ENCODE results near the gene MRTFA.
"Not testable (repeated sequence)": the region's sequence is repeated elsewhere in the genome, so short reads cannot be mapped to it uniquely, and the experiment has no call there.

The MRTFA gene

DNA sequence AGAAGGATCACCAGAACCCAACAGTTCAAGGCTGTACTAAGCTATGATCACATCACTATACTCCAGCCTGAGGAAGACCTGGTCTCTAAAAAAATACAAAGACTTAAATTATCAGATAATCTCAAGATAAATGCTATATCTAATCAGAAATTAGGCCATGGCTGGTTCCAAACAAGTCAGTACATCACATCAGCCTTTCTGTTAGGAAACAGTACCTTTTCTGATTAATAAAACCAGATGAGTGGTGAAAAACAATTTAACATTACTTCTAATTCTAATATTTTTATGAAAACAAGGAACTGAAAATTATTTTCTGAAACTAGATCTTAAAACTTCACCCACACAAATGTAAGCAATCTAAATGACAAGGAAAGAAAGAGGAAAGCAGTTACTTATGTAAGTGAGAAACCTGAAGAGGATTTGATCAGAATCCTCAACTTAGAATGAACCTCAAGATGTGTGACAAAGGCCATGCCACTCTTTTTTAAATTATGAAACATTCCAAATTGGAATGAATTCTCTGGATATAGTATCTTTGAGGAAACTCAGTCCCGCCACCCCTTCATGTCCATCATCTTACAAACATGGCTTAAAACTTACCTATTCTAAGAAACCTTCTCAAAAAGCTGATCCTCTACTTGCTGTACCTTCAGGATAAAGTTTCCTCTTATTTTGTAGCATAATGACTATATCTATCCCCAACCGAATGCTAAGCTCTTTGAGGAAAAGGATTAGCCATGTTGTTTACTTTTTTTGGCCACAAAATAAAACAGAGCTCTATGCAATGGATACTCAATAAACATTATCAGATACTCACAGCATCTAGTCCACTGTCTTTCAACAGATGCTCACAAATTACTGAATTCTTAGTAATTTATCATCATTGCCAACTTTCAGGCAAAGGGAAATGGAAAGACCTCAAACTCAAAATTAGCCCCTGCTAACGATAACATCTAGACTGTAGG is 132.0 kb downstream of the MRTFA start:
- no peaks in the 10 kb centered on the region for H3K36me3 ChIP-seq (ENCODE audit: control insufficient read depth, insufficient read depth, low read length)
- no peak overlapping the region for H3K4me3 ChIP-seq (ENCODE audit: insufficient read depth, low read depth, low read length, poor library complexity, severe bottlenecking)
- no peak for DNase-seq
- H3K9me3 ChIP-seq (ENCODE audit: control insufficient read depth, low read length): no peaks in the 10 kb centered on the region
- no peaks in the 10 kb centered on the region for H3K4me1 ChIP-seq (ENCODE audit: control insufficient read depth, insufficient read depth, low read length, poor library complexity, severe bottlenecking)
- H3K27ac ChIP-seq (ENCODE audit: insufficient read depth, low read length, poor library complexity, severe bottlenecking): no peak overlapping the region
- H3K27me3 ChIP-seq (replicated peaks; ENCODE audit: control insufficient read depth, insufficient read depth, low read length, poor library complexity, severe bottlenecking): no peaks in the 10 kb centered on the region

- H3K4me3 ChIP-seq (ENCODE audit: insufficient read depth, low read depth, low read length, poor library complexity, severe bottlenecking): no peak overlapping the region
- H3K9me3 ChIP-seq (ENCODE audit: control insufficient read depth, low read length): no peaks in the 10 kb centered on the region
- no peaks in the 10 kb centered on the region for H3K27me3 ChIP-seq (replicated peaks; ENCODE audit: control insufficient read depth, insufficient read depth, low read length, poor library complexity, severe bottlenecking)
- H3K4me1 ChIP-seq (ENCODE audit: control insufficient read depth, insufficient read depth, low read length, poor library complexity, severe bottlenecking): no peaks in the 10 kb centered on the region
- H3K36me3 ChIP-seq (ENCODE audit: control insufficient read depth, insufficient read depth, low read length): no peaks in the 10 kb centered on the region
- DNase-seq: no peak
- H3K27ac ChIP-seq (ENCODE audit: insufficient read depth, low read length, poor library complexity, severe bottlenecking): no peak overlapping the region
These were observed 133.6 kb downstream of the MRTFA start for GRCh38 chr22:40502919-40503318.

DNA sequence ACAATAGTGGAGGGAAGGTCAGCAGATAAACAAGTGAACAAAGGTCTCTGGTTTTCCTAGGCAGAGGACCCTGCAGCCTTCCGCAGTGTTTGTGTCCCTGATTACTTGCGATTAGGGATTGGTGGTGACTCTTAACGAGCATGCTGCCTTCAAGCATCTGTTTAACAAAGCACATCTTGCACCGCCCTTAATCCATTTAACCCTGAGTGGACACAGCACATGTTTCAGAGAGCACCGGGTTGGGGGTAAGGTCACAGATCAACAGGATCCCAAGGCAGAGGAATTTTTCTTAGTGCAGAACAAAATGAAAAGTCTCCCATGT is 136.1 kb downstream of the MRTFA start:
- H3K4me1 ChIP-seq (ENCODE audit: control insufficient read depth, insufficient read depth, low read length, poor library complexity, severe bottlenecking); H3K9me3 ChIP-seq (ENCODE audit: control insufficient read depth, low read length); H3K36me3 ChIP-seq (ENCODE audit: control insufficient read depth, insufficient read depth, low read length); H3K27me3 ChIP-seq (replicated peaks; ENCODE audit: control insufficient read depth, insufficient read depth, low read length, poor library complexity, severe bottlenecking); H3K27ac ChIP-seq (ENCODE audit: insufficient read depth, low read length, poor library complexity, severe bottlenecking); H3K4me3 ChIP-seq (ENCODE audit: insufficient read depth, low read depth, low read length, poor library complexity, severe bottlenecking); DNase-seq: not testable (repeated sequence)

GRCh38 chr22:40499209-40499623 is 137.3 kb downstream of the MRTFA start:
- H3K27me3 ChIP-seq (replicated peaks; ENCODE audit: control insufficient read depth, insufficient read depth, low read length, poor library complexity, severe bottlenecking): no peaks in the 10 kb centered on the region
- no peaks in the 10 kb centered on the region for H3K9me3 ChIP-seq (ENCODE audit: control insufficient read depth, low read length)
- H3K27ac ChIP-seq (ENCODE audit: insufficient read depth, low read length, poor library complexity, severe bottlenecking): no peak overlapping the region
- DNase-seq: no peak
- H3K36me3 ChIP-seq (ENCODE audit: control insufficient read depth, insufficient read depth, low read length): no peaks in the 10 kb centered on the region
- H3K4me1 ChIP-seq (ENCODE audit: control insufficient read depth, insufficient read depth, low read length, poor library complexity, severe bottlenecking): no peaks in the 10 kb centered on the region
- no peak overlapping the region for H3K4me3 ChIP-seq (ENCODE audit: insufficient read depth, low read depth, low read length, poor library complexity, severe bottlenecking)

DNA sequence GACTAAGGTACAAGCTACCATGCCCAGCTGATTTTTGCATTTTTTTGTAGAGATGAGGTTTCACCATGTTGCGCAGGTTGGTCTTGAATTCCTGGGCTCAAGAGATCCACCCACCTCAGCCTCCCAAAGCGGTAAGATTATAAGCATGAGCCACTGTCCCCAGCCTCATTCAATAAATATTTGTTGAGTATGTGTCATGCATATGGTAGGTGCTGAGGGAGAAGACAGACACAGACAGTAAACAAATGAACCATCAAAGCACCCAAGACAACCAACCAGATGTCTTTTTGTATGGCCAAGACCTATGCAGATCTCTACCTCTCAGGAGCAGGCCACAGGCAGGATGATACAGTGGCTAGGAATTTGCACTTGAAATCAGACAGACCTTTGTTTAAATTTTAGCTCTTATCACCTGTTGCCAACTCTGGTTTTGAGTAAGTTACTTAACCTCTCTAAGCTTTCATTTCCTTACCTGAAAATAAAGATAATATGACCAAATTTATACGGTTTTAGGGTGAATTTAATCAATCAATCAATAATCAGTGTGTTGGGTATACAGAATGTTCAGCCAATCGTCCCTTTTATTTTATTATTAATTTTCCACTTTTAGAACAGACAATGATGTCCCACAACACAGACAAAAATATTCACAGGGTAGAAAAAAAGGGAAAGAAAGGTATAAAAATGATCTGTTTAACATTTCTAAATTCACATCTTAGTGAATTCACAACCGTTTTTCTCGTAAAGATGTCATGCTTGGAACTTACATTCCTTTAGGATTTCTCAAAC is 137.9 kb downstream of the MRTFA start:
- Histone ChIP-seq H3K9me3 (ENCODE audit: control insufficient read depth, low read length) (no peaks in the 10 kb centered on the region), H3K4me3 (ENCODE audit: insufficient read depth, low read depth, low read length, poor library complexity, severe bottlenecking) (no peak overlapping the region), H3K4me1 (ENCODE audit: control insufficient read depth, insufficient read depth, low read length, poor library complexity, severe bottlenecking) (no peaks in the 10 kb centered on the region), H3K36me3 (ENCODE audit: control insufficient read depth, insufficient read depth, low read length) (no peaks in the 10 kb centered on the region), H3K27me3 (replicated peaks; ENCODE audit: control insufficient read depth, insufficient read depth, low read length, poor library complexity, severe bottlenecking) (no peaks in the 10 kb centered on the region), H3K27ac (ENCODE audit: insufficient read depth, low read length, poor library complexity, severe bottlenecking) (no peak overlapping the region)
- DNase-seq: no peak

- DNase-seq: no peak
- Histone ChIP-seq H3K9me3 (ENCODE audit: control insufficient read depth, low read length) (no peaks in the 10 kb centered on the region), H3K4me1 (ENCODE audit: control insufficient read depth, insufficient read depth, low read length, poor library complexity, severe bottlenecking) (peaks cover 6% of the 10 kb centered on the region), H3K27me3 (replicated peaks; ENCODE audit: control insufficient read depth, insufficient read depth, low read length, poor library complexity, severe bottlenecking) (no peaks in the 10 kb centered on the region), H3K4me3 (ENCODE audit: insufficient read depth, low read depth, low read length, poor library complexity, severe bottlenecking) (no peak overlapping the region), H3K27ac (ENCODE audit: insufficient read depth, low read length, poor library complexity, severe bottlenecking) (no peak overlapping the region), H3K36me3 (ENCODE audit: control insufficient read depth, insufficient read depth, low read length) (no peaks in the 10 kb centered on the region)
These were observed 143.1 kb downstream of the MRTFA start for GRCh38 chr22:40493441-40493840.

GRCh38 chr22:40491990-40492631 is 144.4 kb downstream of the MRTFA start:
- Histone ChIP-seq H3K4me3 (ENCODE audit: insufficient read depth, low read depth, low read length, poor library complexity, severe bottlenecking) (no peak overlapping the region), H3K36me3 (ENCODE audit: control insufficient read depth, insufficient read depth, low read length) (no peaks in the 10 kb centered on the region), H3K4me1 (ENCODE audit: control insufficient read depth, insufficient read depth, low read length, poor library complexity, severe bottlenecking) (peaks cover 8% of the 10 kb centered on the region), H3K9me3 (ENCODE audit: control insufficient read depth, low read length) (no peaks in the 10 kb centered on the region), H3K27ac (ENCODE audit: insufficient read depth, low read length, poor library complexity, severe bottlenecking) (no peak overlapping the region), H3K27me3 (replicated peaks; ENCODE audit: control insufficient read depth, insufficient read depth, low read length, poor library complexity, severe bottlenecking) (no peaks in the 10 kb centered on the region)
- no peak for DNase-seq

- Histone ChIP-seq H3K27me3 (replicated peaks; ENCODE audit: control insufficient read depth, insufficient read depth, low read length, poor library complexity, severe bottlenecking) (no peaks in the 10 kb centered on the region), H3K4me1 (ENCODE audit: control insufficient read depth, insufficient read depth, low read length, poor library complexity, severe bottlenecking) (peaks cover 8% of the 10 kb centered on the region)
- no peak for DNase-seq
These were observed 148.8 kb downstream of the MRTFA start for GRCh38 chr22:40487663-40488249.

DNA sequence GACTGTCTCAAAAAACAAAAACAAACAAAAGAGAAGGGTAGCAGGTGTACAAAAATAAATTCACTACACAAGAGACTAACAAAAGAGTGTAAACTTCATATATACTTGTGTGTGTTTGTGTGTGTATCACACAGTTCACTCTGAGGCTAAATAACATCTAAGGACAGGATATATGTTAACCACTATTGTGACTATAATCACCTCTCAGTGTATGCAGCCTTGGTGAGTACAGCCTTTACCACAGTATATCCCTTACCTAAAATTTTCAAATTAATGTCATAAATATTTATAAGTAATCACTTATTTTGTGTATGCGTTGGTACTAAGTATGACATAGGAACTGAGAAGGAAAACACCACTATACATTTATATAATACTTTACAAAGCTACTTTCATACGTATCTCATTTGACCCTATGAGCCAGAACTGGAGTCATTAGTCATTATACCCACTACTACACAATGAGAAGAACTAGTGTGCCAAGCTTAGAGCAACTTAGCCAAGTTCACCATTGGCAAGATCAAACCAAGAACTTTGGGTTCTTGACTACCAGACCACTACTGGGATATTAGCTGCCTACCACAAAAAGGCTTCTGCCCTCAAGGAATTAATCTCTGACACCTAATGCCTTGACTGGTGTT is 149.4 kb downstream of the MRTFA start:
- Histone ChIP-seq H3K9me3 (ENCODE audit: control insufficient read depth, low read length) (no peaks in the 10 kb centered on the region), H3K27ac (ENCODE audit: insufficient read depth, low read length, poor library complexity, severe bottlenecking) (no peak overlapping the region), H3K27me3 (replicated peaks; ENCODE audit: control insufficient read depth, insufficient read depth, low read length, poor library complexity, severe bottlenecking) (no peaks in the 10 kb centered on the region), H3K4me3 (ENCODE audit: insufficient read depth, low read depth, low read length, poor library complexity, severe bottlenecking) (no peak overlapping the region), H3K4me1 (ENCODE audit: control insufficient read depth, insufficient read depth, low read length, poor library complexity, severe bottlenecking) (peaks cover 7% of the 10 kb centered on the region), H3K36me3 (ENCODE audit: control insufficient read depth, insufficient read depth, low read length) (peaks cover 7% of the 10 kb centered on the region)
- no peak for DNase-seq

More at GRCh38 chr22:40487663-40488249, 148.8 kb downstream of the MRTFA start:
- H3K27ac ChIP-seq (ENCODE audit: insufficient read depth, low read length, poor library complexity, severe bottlenecking): no peak overlapping the region
- no peaks in the 10 kb centered on the region for H3K9me3 ChIP-seq (ENCODE audit: control insufficient read depth, low read length)
- H3K36me3 ChIP-seq (ENCODE audit: control insufficient read depth, insufficient read depth, low read length): peaks cover 7% of the 10 kb centered on the region
- no peak overlapping the region for H3K4me3 ChIP-seq (ENCODE audit: insufficient read depth, low read depth, low read length, poor library complexity, severe bottlenecking)
